Uterus (tissue), 4 donors: ENCODE measurements around the gene SACM1L. TPM values are rescaled to one million over a fixed set of nuclear protein-coding genes. Genes with fewer than 3 reads are reported as not detected.

Source experiments
- DNase-seq, 2 donors: peaks; one replicate each; pipeline ENCODE4 v3.0.0-alpha.2; 2019 to 2020
- H3K27ac ChIP-seq, 2 donors: fragments of 200-600 bp; sonication (generic); 1 replicate in 1 of 2; 2 replicates in 1 of 2; pipeline ENCODE4 v1.5.1; 2016 to 2018
- H3K27me3 ChIP-seq, 2 donors: fragments of 200-600 bp; sonication (generic); one replicate each; pipeline ENCODE4 v1.5.1; 2018 to 2019; ENCODE audit warnings: control low read depth in 1 of 2
- H3K36me3 ChIP-seq, 2 donors: fragments of 200-600 bp; sonication (generic); one replicate each; pipeline ENCODE4 v1.5.1; 2019; ENCODE audit warnings: control low read depth in 1 of 2
- H3K4me1 ChIP-seq, 2 donors: fragments of 200-600 bp; sonication (generic); one replicate each; pipeline ENCODE4 v1.5.1; 2018 to 2019; ENCODE audit warnings: control low read depth in 1 of 2
- H3K4me3 ChIP-seq, 2 donors: fragments of 200-600 bp; sonication (generic); 1 replicate in 1 of 2; 2 replicates in 1 of 2; pipeline ENCODE4 v1.5.1; 2018 to 2019; ENCODE audit warnings: mild to moderate bottlenecking in 1 of 2
- H3K9me3 ChIP-seq, 2 donors: fragments of 200-600 bp; sonication (generic); one replicate each; pipeline ENCODE4 v1.5.1; 2019; ENCODE audit warnings: control low read depth in 1 of 2
- POLR2A ChIP-seq, 2 donors: fragments of 450-650 bp; IDR thresholded peaks; one replicate each; pipeline ENCODE4 v1.6.1; 2016; ENCODE audit warnings: antibody characterized with exemption in 2 of 2, mild to moderate bottlenecking in 1 of 2, moderate library complexity in 1 of 2
- intact Hi-C: fragments of 100-400 bp; cut with DNase I; formaldehyde crosslinking; loops from one replicate; pipeline ENCODE4 v1.15.1; 2023; ENCODE audit warnings: low total_unique reads
- total RNA-seq, 4 donors: library from RNA; depleted of rRNA in 3 of 4; stranded (reverse); fragments of >200 nt in 3 of 4; gene quantifications; one replicate each; pipeline versions ENCODE4 v1.1.0 to v1.2.4, GENCODE V29; 2014 to 2023
- TF ChIP-seq, protein P1 (sequence below), 4 experiments: fragments of 200-600 bp in 2 of 4; fragments of 450-650 bp in 2 of 4; sonication (generic) in 2 of 4; IDR thresholded peaks; one replicate each; pipeline ENCODE4 v1.5.1; 2016 to 2019; ENCODE audit warnings: antibody characterized with exemption in 4 of 4, mild to moderate bottlenecking in 2 of 4, moderate library complexity in 1 of 4
- donor health status: DM: yes; HTN: yes; CAD: no.

SACM1L gene
- total RNA-seq, 4 donors from 2014 or later, result 24.3 to 83.0 (median 68.7) TPM

DNA sequence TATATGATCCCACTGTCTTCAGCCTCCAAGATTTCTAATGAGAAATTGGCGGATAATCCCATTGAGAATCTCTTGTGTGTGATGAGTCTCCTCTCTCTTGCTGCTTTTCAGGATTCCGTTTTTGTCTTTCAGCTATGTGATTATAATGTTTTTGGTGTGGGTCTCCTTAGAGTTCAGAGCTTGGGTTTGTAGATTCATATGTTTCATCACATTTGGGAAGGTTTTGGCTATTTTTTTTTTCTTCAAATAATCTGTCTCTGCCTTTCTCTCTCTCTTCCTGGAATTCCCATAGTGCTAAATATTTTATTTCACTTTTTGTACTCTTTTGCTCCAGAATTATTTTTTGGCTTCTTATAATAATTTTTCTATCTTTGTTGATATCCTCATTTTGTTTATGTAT lies 40.4 kb downstream of the SACM1L start:
- Histone ChIP-seq H3K27me3 (no peaks in the 10 kb centered on the region), H3K36me3 (no peaks in the 10 kb centered on the region), H3K4me1 (no peaks in the 10 kb centered on the region), H3K27ac (no peak overlapping the region), H3K9me3 (no peaks in the 10 kb centered on the region), H3K4me3 (no peak overlapping the region)
- no peak for TF ChIP-seq POLR2A (IDR thresholded peaks at IDR 0.05)
- TF ChIP-seq, protein P1, sequence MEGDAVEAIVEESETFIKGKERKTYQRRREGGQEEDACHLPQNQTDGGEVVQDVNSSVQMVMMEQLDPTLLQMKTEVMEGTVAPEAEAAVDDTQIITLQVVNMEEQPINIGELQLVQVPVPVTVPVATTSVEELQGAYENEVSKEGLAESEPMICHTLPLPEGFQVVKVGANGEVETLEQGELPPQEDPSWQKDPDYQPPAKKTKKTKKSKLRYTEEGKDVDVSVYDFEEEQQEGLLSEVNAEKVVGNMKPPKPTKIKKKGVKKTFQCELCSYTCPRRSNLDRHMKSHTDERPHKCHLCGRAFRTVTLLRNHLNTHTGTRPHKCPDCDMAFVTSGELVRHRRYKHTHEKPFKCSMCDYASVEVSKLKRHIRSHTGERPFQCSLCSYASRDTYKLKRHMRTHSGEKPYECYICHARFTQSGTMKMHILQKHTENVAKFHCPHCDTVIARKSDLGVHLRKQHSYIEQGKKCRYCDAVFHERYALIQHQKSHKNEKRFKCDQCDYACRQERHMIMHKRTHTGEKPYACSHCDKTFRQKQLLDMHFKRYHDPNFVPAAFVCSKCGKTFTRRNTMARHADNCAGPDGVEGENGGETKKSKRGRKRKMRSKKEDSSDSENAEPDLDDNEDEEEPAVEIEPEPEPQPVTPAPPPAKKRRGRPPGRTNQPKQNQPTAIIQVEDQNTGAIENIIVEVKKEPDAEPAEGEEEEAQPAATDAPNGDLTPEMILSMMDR (IDR thresholded peaks at IDR 0.05), result no peak
- no peak for DNase-seq
- intact Hi-C loops, result no loop called here

DNA sequence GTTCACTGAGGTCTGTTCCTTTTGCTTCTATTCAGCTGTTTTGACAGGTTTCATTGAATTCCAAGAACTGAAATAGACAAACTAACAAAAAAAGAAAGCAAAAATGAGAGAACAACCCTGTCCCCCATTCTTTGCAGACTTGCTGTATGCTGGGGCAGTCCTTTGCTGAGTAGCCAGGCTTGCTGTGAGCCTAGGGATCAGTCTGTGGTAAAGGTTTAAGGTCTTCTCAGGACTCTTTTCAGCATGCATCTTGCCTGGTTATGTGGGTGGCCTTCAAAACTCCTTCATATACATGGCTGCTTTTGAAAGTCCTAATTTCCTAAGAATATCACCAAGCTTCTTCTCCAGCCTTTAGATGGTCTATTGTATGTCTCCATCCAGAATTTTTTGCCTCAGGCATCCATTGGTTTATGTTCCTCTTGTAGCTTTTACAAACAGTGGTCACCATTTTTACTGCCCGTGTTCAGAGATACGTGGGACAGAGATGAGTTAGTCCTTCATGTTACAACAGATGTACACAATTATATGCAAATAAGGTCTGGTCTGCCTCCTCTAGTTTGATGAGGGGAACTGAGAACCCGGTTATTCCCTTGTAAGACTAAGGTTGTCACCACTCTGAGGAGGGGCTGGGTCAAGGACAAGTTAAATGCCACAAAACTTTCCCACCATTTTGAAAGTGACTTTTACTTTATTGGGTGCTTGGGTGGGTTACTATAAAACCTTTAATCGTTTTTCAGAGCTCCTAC lies 41.4 kb downstream of the SACM1L start:
- intact Hi-C loops, result no loop called here
- Histone ChIP-seq H3K4me1 (no peaks in the 10 kb centered on the region), H3K36me3 (no peaks in the 10 kb centered on the region), H3K27me3 (no peaks in the 10 kb centered on the region), H3K27ac (no peak overlapping the region), H3K4me3 (no peak overlapping the region), H3K9me3 (no peaks in the 10 kb centered on the region)
- DNase-seq, result no peak
- TF ChIP-seq, protein P1 (IDR thresholded peaks at IDR 0.05), result no peak
- no peak for TF ChIP-seq POLR2A (IDR thresholded peaks at IDR 0.05)

DNA sequence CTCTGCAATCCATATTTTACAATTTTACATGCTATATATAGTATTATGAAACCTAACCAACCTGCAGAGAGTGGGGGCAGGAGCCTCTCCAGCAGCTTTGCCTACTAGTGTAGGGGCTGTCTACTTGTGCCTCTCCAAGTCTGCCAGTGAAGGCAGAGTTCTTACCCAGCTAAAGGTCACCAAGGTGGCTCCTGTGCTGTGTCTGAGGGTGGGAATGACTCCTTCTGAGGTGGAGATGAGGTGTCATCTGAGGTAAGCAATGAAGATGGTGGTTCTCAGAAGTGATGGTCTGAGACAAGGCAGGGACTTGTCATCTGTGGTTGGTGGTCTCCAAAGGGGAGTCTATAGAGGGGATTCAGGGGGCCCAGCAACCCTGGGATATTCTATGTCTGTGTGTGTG lies 47.5 kb downstream of the SACM1L start:
- no peaks in the 10 kb centered on the region for H3K36me3 ChIP-seq
- intact Hi-C loops, result no loop called here
- no peak for DNase-seq

DNA sequence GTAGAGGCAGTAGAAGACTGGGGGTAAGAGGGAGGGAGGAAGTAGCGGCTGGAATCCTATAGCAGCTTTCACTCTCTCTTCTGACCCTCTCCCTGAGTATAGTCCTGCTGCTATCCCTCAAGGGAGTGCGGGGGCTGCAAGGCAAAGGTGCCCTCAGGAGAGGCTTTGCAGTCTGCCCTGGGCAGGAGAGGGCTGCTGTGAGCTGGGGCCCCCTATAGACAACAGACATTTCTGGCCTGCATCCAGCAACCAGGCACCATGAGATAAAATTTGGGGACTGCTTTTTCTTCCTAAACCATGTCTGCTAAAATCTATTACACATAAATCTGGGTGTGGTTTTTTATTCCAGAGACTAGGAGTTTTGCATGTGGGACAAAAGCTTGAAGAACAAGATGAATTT lies 48.0 kb downstream of the SACM1L start:
- intact Hi-C loops, result no loop called here
- Histone ChIP-seq H3K9me3 (no peaks in the 10 kb centered on the region), H3K4me3 (no peak overlapping the region), H3K27ac (no peak overlapping the region), H3K27me3 (no peaks in the 10 kb centered on the region), H3K4me1 (no peaks in the 10 kb centered on the region), H3K36me3 (no peaks in the 10 kb centered on the region)
- no peak for TF ChIP-seq POLR2A (IDR thresholded peaks at IDR 0.05)
- TF ChIP-seq, protein P1 (IDR thresholded peaks at IDR 0.05), result no peak
- no peak for DNase-seq

More for the DNA sequence above, 47.5 kb downstream of the SACM1L start:
- Histone ChIP-seq H3K27ac (no peak overlapping the region), H3K9me3 (no peaks in the 10 kb centered on the region), H3K4me1 (no peaks in the 10 kb centered on the region), H3K4me3 (no peak overlapping the region), H3K27me3 (no peaks in the 10 kb centered on the region)
- TF ChIP-seq POLR2A (IDR thresholded peaks at IDR 0.05), result no peak
- TF ChIP-seq, protein P1 (IDR thresholded peaks at IDR 0.05), result no peak

DNA sequence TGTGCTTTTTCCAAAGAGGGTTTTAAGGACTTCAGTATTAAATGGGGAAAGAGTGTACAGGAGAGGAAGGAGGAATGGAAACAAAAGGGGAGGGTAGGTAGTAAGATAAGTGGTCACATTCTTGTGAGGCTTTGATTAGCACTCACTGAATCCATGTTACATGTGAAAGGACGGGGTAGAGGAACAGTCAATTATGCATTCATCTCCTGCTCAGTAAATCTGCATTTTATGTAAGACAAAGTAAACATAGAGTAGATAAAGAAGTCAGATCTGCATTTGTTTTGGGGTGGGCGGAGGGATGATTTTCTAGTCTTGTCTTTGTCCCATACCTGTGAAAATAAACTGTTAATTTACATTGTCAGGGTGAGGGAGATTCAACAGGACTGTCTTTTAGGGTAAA lies 50.8 kb downstream of the SACM1L start:
- intact Hi-C loops, result no loop called here
- Histone ChIP-seq H3K27ac (no peak overlapping the region), H3K4me3 (no peak overlapping the region), H3K4me1 (no peaks in the 10 kb centered on the region), H3K27me3 (no peaks in the 10 kb centered on the region), H3K36me3 (no peaks in the 10 kb centered on the region), H3K9me3 (no peaks in the 10 kb centered on the region)
- DNase-seq, result no peak
- TF ChIP-seq, protein P1 (IDR thresholded peaks at IDR 0.05), result no peak
- no peak for TF ChIP-seq POLR2A (IDR thresholded peaks at IDR 0.05)
